Astrocyte (in vitro differentiated cells and primary cell): ENCODE measurements around the gene LIPM.

ENCODE experiments used
- CTCF ChIP-seq: IDR thresholded peaks from 2 replicates; pipeline ENCODE4 v1.5.1; 2011; ENCODE audit warnings: low read depth, mild to moderate bottlenecking, inconsistent platforms, low read length, moderate library complexity; ENCODE audit not compliant: insufficient read depth
- EZH2 ChIP-seq: IDR thresholded peaks from 2 replicates; pipeline ENCODE4 v1.6.1; 2012; ENCODE audit warnings: mild to moderate bottlenecking, low read length, inconsistent platforms; ENCODE audit not compliant: insufficient read depth

- TF ChIP-seq CTCF (no peak), EZH2 (no peak)
These were observed 10.7 kb downstream of the LIPM start for GRCh38 chr10:88813200-88813599.
